HS-5 (cell line): ENCODE results near the gene SREK1.

ENCODE experiments used
- DNase-seq: peaks from one replicate; pipeline ENCODE4 v3.0.0-alpha.2; 2012; ENCODE audit warnings: low read depth

The SREK1 gene

GRCh38 chr5:66164044-66164790, 20.1 kb downstream of the SREK1 start:
- DNase-seq, result peak; percentile 24

GRCh38 chr5:66168226-66168625, 24.1 kb downstream of the SREK1 start:
- no peak for DNase-seq

- DNase-seq, result no peak
These were observed 25.4 kb downstream of the SREK1 start for GRCh38 chr5:66169534-66169933.

GRCh38 chr5:66170195-66170919, 26.3 kb downstream of the SREK1 start:
- no peak for DNase-seq

- DNase-seq, result no peak
These were observed 27.5 kb downstream of the SREK1 start for GRCh38 chr5:66171349-66172344.

- no peak for DNase-seq
These were observed 30.2 kb downstream of the SREK1 start for GRCh38 chr5:66174338-66174737.

- DNase-seq, result no peak
These were observed 34.7 kb downstream of the SREK1 start for GRCh38 chr5:66178799-66179198.

GRCh38 chr5:66179297-66180051, 35.4 kb downstream of the SREK1 start:
- DNase-seq, result no peak

- DNase-seq, result no peak
These were observed 36.4 kb downstream of the SREK1 start for GRCh38 chr5:66180282-66181155.

- no peak for DNase-seq
These were observed 42.0 kb downstream of the SREK1 start for GRCh38 chr5:66186108-66186507.

- DNase-seq, result no peak
These were observed 49.3 kb downstream of the SREK1 start for GRCh38 chr5:66193419-66193818.

- DNase-seq, result no peak
These were observed 53.8 kb downstream of the SREK1 start for GRCh38 chr5:66197764-66198405.

GRCh38 chr5:66198837-66199236, 54.7 kb downstream of the SREK1 start:
- no peak for DNase-seq

- no peak for DNase-seq
These were observed 59.4 kb downstream of the SREK1 start for GRCh38 chr5:66203531-66203930.

- DNase-seq, result no peak
These were observed 62.4 kb downstream of the SREK1 start for GRCh38 chr5:66206465-66206864.

- no peak for DNase-seq
These were observed 63.9 kb downstream of the SREK1 start for GRCh38 chr5:66207800-66208561.

- peak; percentile 8 for DNase-seq
These were observed 65.2 kb downstream of the SREK1 start for GRCh38 chr5:66209350-66209749.

GRCh38 chr5:66209794-66210193, 65.7 kb downstream of the SREK1 start:
- DNase-seq, result no peak

- no peak for DNase-seq
These were observed 69.4 kb downstream of the SREK1 start for GRCh38 chr5:66213533-66213932.
